ENCODE data around the gene GRM5.

The GRM5 gene

GRCh38 chr11:88770475-88771079 lies 295.2 kb downstream of the GRM5 start:
- no peak for TF ChIP-seq CTCF (IDR thresholded peaks at IDR 0.05)

GRCh38 chr11:88744140-88744539 lies 321.6 kb downstream of the GRM5 start:
- no peak for TF ChIP-seq CTCF (IDR thresholded peaks at IDR 0.05)

- TF ChIP-seq CTCF (IDR thresholded peaks at IDR 0.05): no peak
Measured at GRCh38 chr11:88739524-88739923, 326.3 kb downstream of the GRM5 start.

GRCh38 chr11:88709567-88709966 lies 356.2 kb downstream of the GRM5 start:
- no peak for TF ChIP-seq CTCF (IDR thresholded peaks at IDR 0.05)

- TF ChIP-seq CTCF (IDR thresholded peaks at IDR 0.05): no peak
Measured at GRCh38 chr11:88704485-88704884, 361.3 kb downstream of the GRM5 start.

- no peak for TF ChIP-seq CTCF (IDR thresholded peaks at IDR 0.05)
Measured at GRCh38 chr11:88701816-88702215, 364.0 kb downstream of the GRM5 start.

GRCh38 chr11:88697139-88697538 lies 368.6 kb downstream of the GRM5 start:
- no peak for TF ChIP-seq CTCF (IDR thresholded peaks at IDR 0.05)

Data from LNCAP (cell line).